Measurements from ENCODE around the gene SUCNR1. TPM values are rescaled to one million over a fixed set of nuclear protein-coding genes. Genes with fewer than 3 reads are reported as not detected.

Gene SUCNR1
- total RNA-seq, 2 donors from 2014 or later, result not detected

DNA sequence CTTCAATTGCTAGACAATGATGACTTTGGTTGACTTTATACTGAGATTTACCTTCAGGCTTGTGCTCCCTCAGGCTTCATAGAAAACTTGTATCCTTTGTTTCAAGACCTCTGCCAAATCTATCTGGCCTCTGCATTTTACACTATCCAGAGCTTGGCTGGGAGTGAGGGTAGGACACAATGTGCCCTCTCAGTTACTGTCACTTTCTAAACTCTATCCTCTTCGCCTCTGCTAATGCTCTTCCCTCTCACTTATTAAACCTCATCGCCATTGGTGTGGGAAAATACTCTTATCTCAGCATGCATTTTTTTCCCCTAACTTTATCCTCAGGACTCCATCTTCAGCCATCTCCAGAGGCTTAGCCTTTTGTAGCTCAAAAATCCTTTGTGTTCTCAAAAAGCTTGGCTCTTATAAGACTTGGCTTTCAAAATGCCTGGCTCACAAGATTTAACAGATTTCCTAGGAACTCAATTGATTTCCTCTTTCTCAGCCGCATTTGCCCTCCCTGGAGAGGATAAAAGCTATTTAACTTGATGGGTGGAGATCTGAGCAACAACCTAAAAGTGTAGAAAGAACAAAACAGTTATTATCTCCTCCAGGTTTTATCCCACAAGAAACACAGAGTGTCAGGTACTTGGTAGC is 28.3 kb downstream of the SUCNR1 start:
- no peak overlapping the region for H3K4me3 Mint-ChIP-seq
- no peaks in the 10 kb centered on the region for H3K36me3 Mint-ChIP-seq (ENCODE audit: low read depth)
- H3K27ac Mint-ChIP-seq, result no peak overlapping the region
- H3K9me3 Mint-ChIP-seq, result no peaks in the 10 kb centered on the region
- peaks cover 5% of the 10 kb centered on the region for H3K4me1 Mint-ChIP-seq
- no peak for ATAC-seq (replicated peaks)
- peaks cover 7% of the 10 kb centered on the region for H3K27me3 Mint-ChIP-seq

DNA sequence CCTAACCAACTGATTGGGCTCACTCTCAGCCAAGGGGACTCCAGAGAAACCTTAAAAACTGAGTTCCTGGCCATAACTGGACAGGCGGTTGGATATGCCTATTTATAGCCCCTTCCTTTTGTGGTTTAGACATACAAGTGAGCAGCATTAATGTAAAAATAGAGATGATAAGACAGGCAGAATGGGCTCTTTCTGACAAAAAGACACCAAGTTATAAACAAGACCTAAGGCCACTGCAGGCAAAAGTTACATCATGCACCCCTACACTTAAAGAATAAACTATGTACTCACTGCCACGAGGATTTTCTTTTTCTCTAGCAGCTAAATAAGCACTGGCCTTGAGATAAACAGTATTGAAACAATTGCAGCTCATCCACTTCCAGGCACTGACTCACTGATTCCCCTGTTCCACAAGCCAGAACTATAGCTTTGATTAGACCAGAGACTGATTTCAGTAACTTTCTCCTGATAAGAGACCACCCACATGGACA is 30.1 kb downstream of the SUCNR1 start:
- H3K36me3 Mint-ChIP-seq (ENCODE audit: low read depth), result no peaks in the 10 kb centered on the region
- H3K27me3 Mint-ChIP-seq, result peaks cover 7% of the 10 kb centered on the region
- no peaks in the 10 kb centered on the region for H3K9me3 Mint-ChIP-seq
- no peak overlapping the region for H3K4me3 Mint-ChIP-seq
- peaks cover 5% of the 10 kb centered on the region for H3K4me1 Mint-ChIP-seq
- no peak for ATAC-seq (replicated peaks)
- no peak overlapping the region for H3K27ac Mint-ChIP-seq

DNA sequence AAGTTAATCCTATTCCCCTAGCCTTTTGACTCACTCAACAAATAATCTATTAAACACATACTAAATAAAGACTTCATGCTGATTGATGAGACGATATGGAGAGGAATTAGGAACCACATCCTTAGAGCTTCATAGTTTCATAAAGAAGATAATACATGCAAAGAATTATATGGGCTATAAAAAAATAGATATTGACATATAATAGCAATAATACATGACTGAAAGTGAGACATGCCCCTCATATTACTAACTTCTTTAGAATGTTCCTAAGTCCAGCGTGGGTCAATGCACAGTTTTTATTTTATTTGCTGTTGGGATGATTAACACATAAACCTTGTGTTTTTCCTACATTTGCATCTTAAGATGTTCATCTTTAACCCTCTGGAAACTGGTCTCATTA is 32.2 kb downstream of the SUCNR1 start:
- ATAC-seq (replicated peaks), result no peak

DNA sequence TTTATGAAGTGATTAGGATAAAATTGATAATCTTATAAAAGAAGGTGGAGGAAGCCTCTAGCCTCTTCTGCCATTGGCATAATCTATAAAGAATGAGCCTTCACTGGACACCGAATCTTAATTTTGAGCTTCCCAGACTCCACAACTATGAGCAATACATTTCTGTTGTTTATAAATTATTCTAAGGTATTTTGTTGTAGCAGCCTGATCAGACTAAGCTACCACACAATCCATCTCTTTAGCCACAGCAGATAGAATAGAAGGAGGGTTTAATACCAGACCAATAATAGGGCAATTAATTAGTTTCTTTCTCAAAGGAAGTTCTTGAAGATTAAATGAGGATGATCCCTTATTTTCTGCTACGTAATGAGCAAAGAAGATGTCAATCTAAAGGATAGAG is 33.3 kb downstream of the SUCNR1 start:
- no peak for ATAC-seq (replicated peaks)
- Mint-ChIP-seq H3K27ac (no peak overlapping the region), H3K4me3 (no peak overlapping the region), H3K36me3 (ENCODE audit: low read depth) (no peaks in the 10 kb centered on the region), H3K4me1 (no peaks in the 10 kb centered on the region), H3K9me3 (peaks cover 1% of the 10 kb centered on the region), H3K27me3 (peaks cover 16% of the 10 kb centered on the region)

More for the DNA sequence above, 32.2 kb downstream of the SUCNR1 start:
- Mint-ChIP-seq H3K27me3 (peaks cover 10% of the 10 kb centered on the region), H3K27ac (no peak overlapping the region), H3K36me3 (ENCODE audit: low read depth) (no peaks in the 10 kb centered on the region), H3K9me3 (no peaks in the 10 kb centered on the region), H3K4me3 (no peak overlapping the region), H3K4me1 (peaks cover 5% of the 10 kb centered on the region)

DNA sequence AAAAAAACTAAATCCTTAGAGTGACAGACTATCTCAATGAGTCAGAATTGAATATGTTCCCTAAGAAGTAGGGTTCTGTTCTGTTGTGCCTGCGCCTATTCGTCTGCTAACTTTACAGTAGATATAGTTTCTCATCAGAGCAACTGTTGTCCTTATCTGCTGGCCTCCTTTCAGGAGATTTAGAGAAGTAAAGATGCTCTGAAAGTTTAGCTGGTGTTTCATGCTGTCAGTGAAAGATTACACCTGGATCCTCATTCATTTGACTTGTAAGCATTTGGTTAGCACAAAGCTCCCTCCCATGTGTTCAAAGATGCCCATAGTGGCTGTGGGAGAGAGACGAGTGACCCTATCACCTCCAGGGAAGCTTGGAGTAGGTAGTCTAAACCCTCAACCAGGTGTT is 35.0 kb downstream of the SUCNR1 start:
- Mint-ChIP-seq H3K4me3 (no peak overlapping the region), H3K9me3 (peaks cover 4% of the 10 kb centered on the region), H3K27ac (no peak overlapping the region), H3K36me3 (ENCODE audit: low read depth) (no peaks in the 10 kb centered on the region), H3K27me3 (peaks cover 15% of the 10 kb centered on the region), H3K4me1 (no peaks in the 10 kb centered on the region)
- no peak for ATAC-seq (replicated peaks)

DNA sequence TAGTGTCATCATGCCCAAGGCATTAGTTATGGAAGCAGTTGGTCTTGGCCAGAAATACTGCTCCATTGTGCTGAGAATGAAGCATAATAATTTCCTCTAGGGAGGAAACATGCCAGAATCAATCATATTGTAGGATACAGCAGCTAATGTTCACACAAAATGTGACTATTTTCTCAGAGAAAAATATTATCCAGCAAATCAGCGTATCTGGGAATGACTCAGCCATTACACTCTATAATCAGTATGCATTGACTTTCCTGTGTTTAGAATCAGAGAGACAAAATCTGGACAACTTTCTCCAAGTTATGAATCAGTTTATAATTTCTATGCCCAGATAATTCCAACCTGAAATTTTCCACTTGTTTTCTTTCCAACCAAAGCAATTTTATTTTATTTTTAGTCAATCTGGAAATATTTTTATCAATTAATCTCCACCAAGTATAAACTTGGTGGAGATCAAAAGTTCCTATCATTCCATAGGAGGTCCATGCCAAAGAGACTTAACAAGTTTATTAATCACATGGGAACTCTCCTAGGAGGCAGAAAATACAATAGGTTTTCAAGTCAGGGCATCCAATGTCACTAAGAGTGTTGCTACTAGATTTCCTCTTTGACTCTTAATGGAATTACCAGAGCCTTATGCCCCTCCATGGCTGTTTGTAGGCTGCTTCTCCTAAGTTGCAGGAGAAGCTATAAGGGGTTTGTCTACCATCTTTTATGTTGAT is 36.4 kb downstream of the SUCNR1 start:
- Mint-ChIP-seq H3K27ac (no peak overlapping the region), H3K4me3 (no peak overlapping the region), H3K9me3 (peaks cover 4% of the 10 kb centered on the region), H3K36me3 (ENCODE audit: low read depth) (no peaks in the 10 kb centered on the region), H3K4me1 (no peaks in the 10 kb centered on the region), H3K27me3 (peaks cover 15% of the 10 kb centered on the region)
- ATAC-seq (replicated peaks), result no peak

DNA sequence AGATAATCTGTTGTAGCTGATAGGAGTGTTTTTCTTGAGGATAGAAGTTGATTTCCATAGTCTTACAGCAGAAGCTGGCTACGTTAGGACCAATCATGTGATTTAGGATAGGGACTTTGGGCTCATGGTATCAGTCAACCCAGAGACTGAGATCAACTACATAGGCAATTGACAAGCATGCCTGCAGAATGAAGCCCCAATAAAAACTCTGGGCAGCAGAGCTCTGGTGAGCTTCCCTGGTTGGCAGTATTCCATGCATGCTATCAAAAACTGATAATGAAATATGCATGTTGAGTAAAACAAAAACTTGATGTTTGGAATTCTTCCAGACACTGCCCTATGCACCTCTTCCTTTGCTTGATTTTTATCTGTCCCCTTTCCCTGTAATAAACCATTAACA is 38.0 kb downstream of the SUCNR1 start:
- Mint-ChIP-seq H3K27me3 (peaks cover 15% of the 10 kb centered on the region), H3K4me1 (no peaks in the 10 kb centered on the region), H3K9me3 (peaks cover 4% of the 10 kb centered on the region), H3K36me3 (ENCODE audit: low read depth) (no peaks in the 10 kb centered on the region), H3K27ac (no peak overlapping the region), H3K4me3 (no peak overlapping the region)
- no peak for ATAC-seq (replicated peaks)

DNA sequence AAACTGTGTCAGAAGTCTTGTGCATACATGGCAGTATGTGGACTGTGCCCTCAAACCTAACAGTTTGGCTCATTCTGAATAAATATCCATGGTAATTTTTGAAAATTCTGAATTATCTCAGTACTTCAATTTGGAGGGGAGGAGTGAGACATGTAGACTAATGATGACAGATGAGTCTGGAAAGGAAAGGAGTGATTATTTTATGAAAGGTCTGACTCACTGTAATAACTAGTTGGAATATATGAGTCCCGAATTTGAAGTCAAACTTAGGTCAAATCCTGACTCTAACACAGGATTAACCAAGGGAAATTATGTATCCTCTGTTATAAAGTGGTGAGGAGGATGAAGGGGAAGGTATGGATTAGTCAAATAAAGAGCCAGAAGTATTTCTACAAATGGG is 38.6 kb downstream of the SUCNR1 start:
- H3K9me3 Mint-ChIP-seq, result peaks cover 4% of the 10 kb centered on the region
- peaks cover 15% of the 10 kb centered on the region for H3K27me3 Mint-ChIP-seq
- H3K4me3 Mint-ChIP-seq, result no peak overlapping the region
- no peaks in the 10 kb centered on the region for H3K36me3 Mint-ChIP-seq (ENCODE audit: low read depth)
- H3K4me1 Mint-ChIP-seq, result no peaks in the 10 kb centered on the region
- no peak overlapping the region for H3K27ac Mint-ChIP-seq
- no peak for ATAC-seq (replicated peaks)

DNA sequence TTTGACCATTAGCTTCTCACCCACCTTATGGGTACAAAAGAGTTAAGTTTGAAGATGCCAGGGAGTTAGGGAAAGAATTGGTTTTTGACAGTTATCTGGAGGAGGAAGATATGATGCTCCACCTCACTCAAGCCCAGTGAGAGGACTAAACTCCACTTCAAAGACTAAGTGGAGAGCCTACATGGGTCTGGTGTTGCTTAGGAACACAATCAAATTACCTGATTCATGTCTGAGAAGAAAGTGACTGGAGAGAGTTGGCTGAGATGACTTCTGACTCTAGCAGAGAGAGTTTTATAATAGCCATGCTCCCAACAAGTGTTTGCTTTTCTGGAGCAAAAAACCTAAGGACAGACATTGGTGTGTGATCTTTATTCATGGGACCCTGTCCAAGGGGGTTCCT is 43.3 kb downstream of the SUCNR1 start:
- H3K9me3 Mint-ChIP-seq, result peaks cover 2% of the 10 kb centered on the region
- H3K4me1 Mint-ChIP-seq, result no peaks in the 10 kb centered on the region
- H3K27ac Mint-ChIP-seq, result no peak overlapping the region
- no peak overlapping the region for H3K4me3 Mint-ChIP-seq
- peaks cover 6% of the 10 kb centered on the region for H3K27me3 Mint-ChIP-seq
- ATAC-seq (replicated peaks), result peak; percentile 16
- no peaks in the 10 kb centered on the region for H3K36me3 Mint-ChIP-seq (ENCODE audit: low read depth)

DNA sequence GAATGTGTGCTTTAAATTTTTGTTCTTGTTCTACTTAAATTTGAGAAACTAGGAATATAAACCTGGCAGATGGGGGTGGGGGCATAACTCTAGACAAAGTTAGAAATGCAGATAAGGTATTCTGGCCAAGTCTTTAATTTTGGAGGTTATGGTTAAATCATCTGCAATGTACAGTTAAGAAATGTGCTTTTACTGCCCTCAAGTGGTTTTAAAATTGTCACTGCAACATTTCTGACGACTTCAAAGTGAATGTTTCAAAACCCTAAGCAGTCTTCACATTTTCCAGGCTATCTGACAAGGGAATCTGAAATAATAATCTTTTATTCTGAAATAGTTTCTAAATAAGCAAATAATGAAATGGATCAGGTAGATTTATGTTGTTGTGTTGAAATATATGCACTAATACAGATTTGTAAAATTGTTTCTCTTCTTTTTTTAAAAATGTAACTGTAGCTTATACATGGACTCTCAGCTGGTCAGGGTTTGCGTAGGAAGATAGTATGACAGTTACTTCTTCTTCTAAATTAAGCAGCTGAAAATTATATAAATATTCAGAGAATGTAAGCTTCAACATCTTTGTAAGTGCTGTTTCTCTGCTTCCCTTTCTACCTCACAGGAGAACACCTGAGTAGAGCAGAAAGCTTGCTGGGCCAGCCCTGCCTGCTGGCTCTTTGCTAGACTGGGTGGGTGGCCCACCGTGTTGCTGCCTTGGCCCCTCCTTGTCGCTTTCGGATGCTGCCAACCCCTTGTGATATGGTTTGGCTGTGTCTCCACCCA is 45.0 kb downstream of the SUCNR1 start:
- peak; percentile 55 for ATAC-seq (replicated peaks)
- Mint-ChIP-seq H3K4me1 (no peaks in the 10 kb centered on the region), H3K27ac (no peak overlapping the region), H3K36me3 (ENCODE audit: low read depth) (no peaks in the 10 kb centered on the region), H3K4me3 (no peak overlapping the region), H3K9me3 (no peaks in the 10 kb centered on the region), H3K27me3 (no peaks in the 10 kb centered on the region)

DNA sequence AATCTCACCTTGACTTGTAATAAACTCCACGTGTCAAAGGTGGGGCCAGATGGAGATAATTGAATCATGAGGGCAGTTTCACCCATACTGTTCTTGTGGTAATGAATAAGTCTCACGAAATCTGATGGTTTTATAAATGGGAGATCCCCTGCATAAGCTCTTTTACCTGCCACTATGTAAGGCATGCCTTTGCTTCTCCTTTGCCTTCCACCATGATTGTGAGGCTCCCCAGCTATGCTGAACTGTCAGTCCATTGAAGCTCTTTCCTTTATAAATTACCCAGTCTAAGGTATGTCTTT is 45.5 kb downstream of the SUCNR1 start:
- Mint-ChIP-seq H3K9me3 (no peaks in the 10 kb centered on the region), H3K4me1 (no peaks in the 10 kb centered on the region), H3K4me3 (no peak overlapping the region), H3K27me3 (no peaks in the 10 kb centered on the region), H3K27ac (no peak overlapping the region), H3K36me3 (ENCODE audit: low read depth) (no peaks in the 10 kb centered on the region)
- ATAC-seq (replicated peaks), result peak; percentile 78

DNA sequence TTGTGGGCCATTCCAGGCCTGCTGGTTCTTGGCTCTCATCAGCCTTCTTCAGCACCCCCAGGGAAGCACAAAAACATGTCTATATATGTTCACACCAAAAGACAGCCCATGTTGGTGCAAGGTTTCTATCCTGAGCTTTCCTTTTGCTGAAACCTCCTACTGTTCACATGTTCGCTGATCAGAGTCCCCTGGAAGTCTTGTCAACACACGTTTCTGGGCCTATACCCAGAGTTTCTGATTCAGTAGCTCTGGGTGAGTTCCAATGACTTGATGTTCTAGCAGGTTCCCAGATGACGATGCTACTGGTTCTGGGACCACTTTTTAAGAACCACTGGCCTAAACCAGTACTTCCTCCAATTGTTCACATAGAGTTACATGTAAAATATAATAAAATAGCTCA is 46.0 kb downstream of the SUCNR1 start:
- Mint-ChIP-seq H3K27ac (no peak overlapping the region), H3K9me3 (no peaks in the 10 kb centered on the region), H3K27me3 (peaks cover 1% of the 10 kb centered on the region), H3K4me3 (no peak overlapping the region), H3K4me1 (no peaks in the 10 kb centered on the region), H3K36me3 (ENCODE audit: low read depth) (no peaks in the 10 kb centered on the region)
- no peak for ATAC-seq (replicated peaks)

DNA sequence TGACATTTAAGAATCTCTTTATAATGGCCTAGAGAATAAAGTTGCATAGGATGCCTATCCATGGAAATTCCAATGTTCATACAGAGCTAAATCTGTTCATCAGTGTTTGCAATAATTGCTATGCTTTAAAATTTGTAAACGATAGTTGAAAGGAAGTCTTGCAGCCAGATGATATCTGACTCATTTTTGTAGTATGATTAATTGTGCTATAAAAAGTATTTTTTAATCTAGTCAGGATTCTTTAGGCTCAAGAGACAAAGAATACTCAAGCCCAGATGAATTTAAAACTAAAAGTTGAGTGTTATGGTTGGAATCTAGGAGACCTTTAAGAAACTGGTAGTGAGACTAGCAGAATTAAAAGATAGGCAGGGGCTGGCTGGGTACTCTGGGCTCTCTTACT is 50.5 kb downstream of the SUCNR1 start:
- H3K36me3 Mint-ChIP-seq (ENCODE audit: low read depth), result no peaks in the 10 kb centered on the region
- no peaks in the 10 kb centered on the region for H3K9me3 Mint-ChIP-seq
- H3K27me3 Mint-ChIP-seq, result peaks cover 4% of the 10 kb centered on the region
- H3K27ac Mint-ChIP-seq, result no peak overlapping the region
- no peak overlapping the region for H3K4me3 Mint-ChIP-seq
- no peak for ATAC-seq (replicated peaks)
- H3K4me1 Mint-ChIP-seq, result no peaks in the 10 kb centered on the region

DNA sequence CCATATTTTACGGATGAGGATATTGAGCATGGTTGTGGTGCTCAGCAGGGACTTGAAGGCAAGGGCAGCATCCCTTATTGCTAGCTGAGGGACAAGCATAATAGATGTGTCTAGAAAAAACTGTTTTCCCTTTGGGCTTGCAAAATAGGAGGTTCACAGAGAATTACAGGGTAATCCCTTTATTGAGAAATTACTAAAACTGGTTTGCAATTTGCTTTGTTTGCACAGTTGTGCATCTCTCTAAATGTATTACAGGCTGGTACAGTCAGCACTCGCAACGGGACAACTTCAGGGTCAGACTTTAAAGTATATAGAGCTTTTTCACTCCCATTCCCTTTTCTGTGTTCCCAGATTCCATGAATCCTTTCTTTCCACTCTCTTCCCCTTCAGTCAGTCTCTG is 51.3 kb downstream of the SUCNR1 start:
- Mint-ChIP-seq H3K27ac (no peak overlapping the region), H3K4me3 (no peak overlapping the region), H3K36me3 (ENCODE audit: low read depth) (no peaks in the 10 kb centered on the region), H3K9me3 (no peaks in the 10 kb centered on the region), H3K4me1 (no peaks in the 10 kb centered on the region), H3K27me3 (peaks cover 4% of the 10 kb centered on the region)
- ATAC-seq (replicated peaks), result no peak

DNA sequence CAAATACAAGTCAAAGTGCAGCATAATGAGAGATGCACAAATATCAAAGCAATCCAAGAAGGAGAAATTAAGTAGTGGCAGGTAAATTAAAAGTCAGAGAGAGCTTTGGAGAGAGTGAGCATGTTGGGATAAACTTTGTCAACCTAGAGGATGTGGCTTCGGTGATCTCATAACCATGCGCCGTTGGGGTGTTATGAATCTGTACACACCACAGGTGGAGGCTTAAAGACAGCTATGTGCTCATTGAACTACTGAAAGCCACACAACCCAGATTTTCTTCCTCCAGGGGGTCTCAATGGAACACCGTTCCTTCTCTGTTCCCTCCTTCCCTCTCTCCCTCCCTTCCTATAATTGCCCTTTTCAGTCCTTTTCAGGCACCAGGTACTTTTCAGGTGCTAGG is 52.0 kb downstream of the SUCNR1 start:
- ATAC-seq (replicated peaks), result peak; percentile 78
- no peaks in the 10 kb centered on the region for H3K9me3 Mint-ChIP-seq

More for the DNA sequence above, 52.0 kb downstream of the SUCNR1 start:
- Mint-ChIP-seq H3K4me3 (no peak overlapping the region), H3K36me3 (ENCODE audit: low read depth) (no peaks in the 10 kb centered on the region), H3K27ac (no peak overlapping the region), H3K4me1 (no peaks in the 10 kb centered on the region), H3K27me3 (peaks cover 4% of the 10 kb centered on the region)

All from activated T-helper 17 cell treated with anti-CD3 and anti-CD28 coated beads, Interleukin-2, amount 50 U/mL, for 72 hours (primary cell).